IMR-90 (cell line): ENCODE measurements around the gene TACR2. TPM values are rescaled to one million over a fixed set of nuclear protein-coding genes. Genes with fewer than 3 reads are reported as not detected.

ENCODE experiments used
- ATAC-seq: fragments of 200-7000 bp; cut with Tn5 transposase; 2 replicates; pipeline ENCODE4 v1.9.1; 2020; ENCODE audit warnings: low read depth, mild to moderate bottlenecking, moderate library complexity
- BruUV-seq: library from RNA; stranded (reverse); fragments of 400-500 nt; replicated peaks from 2 replicates; lab custom pipeline; 2021; lab: Mats Ljungman, UMichigan
- CTCF ChIA-PET: fragments of 300-600 bp; formaldehyde crosslinking; extraction: SDS; loops from one replicate; lab custom pipeline; 2021; ENCODE audit warnings: antibody characterized with exemption; lab: Yijun Ruan, JAX
- POLR2A ChIA-PET: fragments of 300-600 bp; sonication (Branson Sonifier 250); formaldehyde crosslinking; loops from one replicate; lab custom pipeline; 2022; ENCODE audit warnings: antibody characterized with exemption; ENCODE audit not compliant: unreplicated experiment; lab: Charles Lee
- DNase-seq: peaks from one replicate; pipeline ENCODE4 v3.0.0; 2013
- H2AFZ ChIP-seq: replicated peaks from 2 replicates; pipeline ENCODE3; 2013; ENCODE audit warnings: low read length, mild to moderate bottlenecking; ENCODE audit not compliant: poor library complexity
- H2AK5ac ChIP-seq: 2 replicates; pipeline ENCODE4 v1.6.1; 2013; ENCODE audit warnings: low read depth, low read length, inconsistent platforms
- H2AK9ac ChIP-seq: replicated peaks from 2 replicates; pipeline ENCODE3; 2013; ENCODE audit warnings: mild to moderate bottlenecking, low read depth, low read length, moderate library complexity; ENCODE audit not compliant: poor library complexity
- H2BK120ac ChIP-seq: 2 replicates; pipeline ENCODE4 v1.6.1; 2013; ENCODE audit warnings: low read depth, low read length, inconsistent platforms
- H2BK15ac ChIP-seq: 3 replicates; pipeline ENCODE4 v1.6.1; 2013; ENCODE audit warnings: low read depth, low read length, inconsistent platforms
- H2BK20ac ChIP-seq: 2 replicates; pipeline ENCODE4 v1.6.1; 2013; ENCODE audit warnings: low read depth, mild to moderate bottlenecking, inconsistent platforms, low read length, moderate library complexity
- H2BK5ac ChIP-seq: 2 replicates; pipeline ENCODE4 v1.6.1; 2013; ENCODE audit warnings: mild to moderate bottlenecking, low read depth, low read length, inconsistent platforms; ENCODE audit not compliant: poor library complexity, severe bottlenecking
- H3K14ac ChIP-seq: replicated peaks from 2 replicates; pipeline ENCODE4 v1.6.1; 2013; ENCODE audit warnings: low read depth, low read length, inconsistent platforms
- H3K18ac ChIP-seq: 2 replicates; pipeline ENCODE4 v1.6.1; 2013; ENCODE audit warnings: low read depth, low read length, control low read depth
- H3K23ac ChIP-seq: 2 replicates; pipeline ENCODE4 v1.6.1; 2013; ENCODE audit warnings: low read depth, low read length, inconsistent platforms
- H3K27ac ChIP-seq: 2 replicates; pipeline ENCODE4 v1.5.1; 2013; ENCODE audit warnings: mild to moderate bottlenecking, control low read depth, low read length; ENCODE audit not compliant: insufficient read depth
- H3K27me3 ChIP-seq: 2 replicates; pipeline ENCODE4 v1.6.1; 2013; ENCODE audit warnings: low read length; ENCODE audit not compliant: control insufficient read depth, insufficient read depth
- H3K36me3 ChIP-seq: 2 replicates; pipeline ENCODE4 v1.6.1; 2013; ENCODE audit warnings: low read length, mixed read lengths; ENCODE audit not compliant: control insufficient read depth, insufficient read depth
- H3K4ac ChIP-seq: 2 replicates; pipeline ENCODE4 v1.6.1; 2013; ENCODE audit warnings: low read depth, low read length, inconsistent platforms
- H3K4me1 ChIP-seq: 2 replicates; pipeline ENCODE4 v1.6.1; 2013; ENCODE audit warnings: low read length, mixed read lengths; ENCODE audit not compliant: control insufficient read depth, insufficient read depth
- H3K4me2 ChIP-seq: 2 replicates; pipeline ENCODE4 v1.6.1; 2013; ENCODE audit warnings: low read depth, mild to moderate bottlenecking, control low read depth, low read length, moderate library complexity
- H3K4me3 ChIP-seq: 2 replicates; pipeline ENCODE4 v1.5.1; 2013; ENCODE audit warnings: low read depth, mild to moderate bottlenecking, control low read depth, low read length, moderate library complexity; ENCODE audit not compliant: insufficient read depth
- H3K56ac ChIP-seq: 2 replicates; pipeline ENCODE4 v1.6.1; 2013; ENCODE audit warnings: low read length, inconsistent platforms; ENCODE audit not compliant: insufficient read depth; ENCODE audit errors: extremely low read depth
- H3K79me1 ChIP-seq, 2 experiments: 2 replicates each; pipeline ENCODE4 v1.6.1; 2013; ENCODE audit warnings: low read length in 2 of 2, inconsistent platforms in 1 of 2, low read depth in 1 of 2
- H3K9ac ChIP-seq: 2 replicates; pipeline ENCODE4 v1.6.1; 2013; ENCODE audit warnings: low read depth, low read length, control low read depth
- H3K9me1 ChIP-seq: 2 replicates; pipeline ENCODE4 v1.6.1; 2013; ENCODE audit warnings: low read length, inconsistent platforms; ENCODE audit not compliant: insufficient read depth
- H3K9me3 ChIP-seq: 2 replicates; pipeline ENCODE4 v1.6.1; 2013; ENCODE audit warnings: low read length; ENCODE audit not compliant: control insufficient read depth, insufficient read depth
- H4K20me1 ChIP-seq: 2 replicates; pipeline ENCODE4 v1.6.1; 2013; ENCODE audit warnings: low read length, inconsistent platforms; ENCODE audit not compliant: insufficient read depth
- H4K5ac ChIP-seq: 2 replicates; pipeline ENCODE4 v1.6.1; 2013; ENCODE audit warnings: mild to moderate bottlenecking, low read depth, low read length, control low read depth
- H4K8ac ChIP-seq, 2 experiments: 2 replicates each; pipeline ENCODE4 v1.6.1; 2013; ENCODE audit warnings: low read depth in 2 of 2, low read length in 2 of 2, control low read depth in 1 of 2, inconsistent platforms in 1 of 2
- H4K91ac ChIP-seq: 2 replicates; pipeline ENCODE4 v1.6.1; 2013; ENCODE audit warnings: low read depth, low read length, inconsistent platforms; ENCODE audit not compliant: insufficient read depth
- NFE2L2 ChIP-seq: fragments of 150-350 bp; IDR thresholded peaks from 2 replicates; pipeline ENCODE4 v1.6.1; 2016; ENCODE audit warnings: low read depth, mild to moderate bottlenecking, low read length
- RAD21 ChIP-seq: IDR thresholded peaks from 2 replicates; pipeline ENCODE4 v1.6.1; 2012; ENCODE audit warnings: low read length, improper control_type of control experiment
- RFX5 ChIP-seq: IDR thresholded peaks from 2 replicates; pipeline ENCODE4 v1.8.0; 2012; ENCODE audit warnings: low read depth, mild to moderate bottlenecking, low read length, moderate library complexity
- WGBS, 2 experiments: methylation state at CpG; one replicate each; pipeline versions ENCODE4 v1.1.5 to v1.1.7; 2013; ENCODE audit warnings: missing lambda C conversion rate in 2 of 2; ENCODE audit not compliant: insufficient read length in 1 of 2; ENCODE audit errors: extremely low coverage in 2 of 2; 5-methylcytosine and 5-hydroxymethylcytosine counted together
- dilution Hi-C: fragments of 300-500 bp; cut with HindIII; formaldehyde crosslinking; loops from one replicate; pipeline ENCODE4 v1.14.3; 2018; ENCODE audit warnings: low sequenced_read_pairs; ENCODE audit not compliant: unreplicated experiment
- in situ Hi-C: fragments of 300-500 bp; cut with MboI; formaldehyde crosslinking; loops from 3 replicates; pipeline ENCODE4 v1.14.3; 2019; ENCODE audit warnings: low sequenced_read_pairs, inconsistent platforms, mixed read lengths
- intact Hi-C: fragments of 100-400 bp; cut with micrococcal nuclease; formaldehyde crosslinking; loops from 2 replicates; pipeline ENCODE4 v1.10.0; 2022
- polyA plus RNA-seq, 3 experiments: library from polyadenylated mRNA; depleted of rRNA; stranded (reverse); fragments of >200 nt; gene quantifications; 2 replicates each; pipeline ENCODE4 v1.2.3, GENCODE V29; 2012; ENCODE audit warnings: low replicate concordance in 1 of 3
- total RNA-seq: library from RNA; depleted of rRNA; stranded (reverse); fragments of >200 nt; gene quantifications from 2 replicates; pipeline ENCODE4 v1.2.3, GENCODE V29; 2012

TACR2 gene
- total and polyA plus RNA-seq, 2 of the 4 experiments (the other 2 are of a cell fraction): not detected

- TF ChIP-seq NFE2L2: no peak
Observed at GRCh38 chr10:69385454-69386350, 31.0 kb downstream of the TACR2 start (continued).

- peaks cover 46% of the 10 kb centered on the region for H3K36me3 ChIP-seq
- peaks cover 23% of the 10 kb centered on the region for H4K20me1 ChIP-seq
- no peak overlapping the region for H3K27ac ChIP-seq
- intact Hi-C loops (no loop called here), in situ Hi-C loops (no loop called here), dilution Hi-C loops (no loop called here)
- peaks cover 7% of the 10 kb centered on the region for H3K4me1 ChIP-seq
- no peak overlapping the region for H2AFZ ChIP-seq
- no peak for DNase-seq
- no peak overlapping the region for H2BK5ac ChIP-seq
- H4K5ac ChIP-seq: no peak overlapping the region
- no peak overlapping the region for H3K14ac ChIP-seq
- no peak overlapping the region for H2BK120ac ChIP-seq
- no peak overlapping the region; the same call in 1 of the 2 replicates for H2AK5ac ChIP-seq
- 100% methylated on average over 4 of the region's 10 CpGs; no CpG with 5 or more reads in 1 of the 2 experiments for WGBS, 2 experiments
- no peaks in the 10 kb centered on the region for H3K9me3 ChIP-seq
- TF ChIP-seq RFX5 (no peak), RAD21 (no peak), NFE2L2 (no peak)
- H3K4me3 ChIP-seq: no peak overlapping the region
- H3K23ac ChIP-seq: no peak overlapping the region
- ChIA-PET POLR2A (no interaction called here), CTCF (interaction anchor here (0.5 kb wide), 1 partner anchor 98 kb away, joined by 3 read pairs; no protein-coding TSS in a partner anchor)
- peaks cover 24 to 25% of the 10 kb centered on the region in 2 experiments for H3K79me1 ChIP-seq
- H3K27me3 ChIP-seq: no peaks in the 10 kb centered on the region
- no peak overlapping the region for H4K8ac ChIP-seq
- H3K9ac ChIP-seq: no peak overlapping the region
- BruUV-seq: no TSS peak
- H3K4ac ChIP-seq: no peak overlapping the region
- no peak overlapping the region for H2BK20ac ChIP-seq
- H3K9me1 ChIP-seq: peaks cover 9% of the 10 kb centered on the region; the same call in 1 of the 2 replicates
- no peak overlapping the region for H3K18ac ChIP-seq
- no peak overlapping the region for H2AK9ac ChIP-seq
- ATAC-seq: no peak
- H3K4me2 ChIP-seq: no peak overlapping the region
- no peak overlapping the region for H2BK15ac ChIP-seq
- no peak overlapping the region for H3K56ac ChIP-seq
- H4K91ac ChIP-seq: no peak overlapping the region
Observed at GRCh38 chr10:69384320-69384719, 32.4 kb downstream of the TACR2 start.
